GM13977 (cell line): ENCODE data around the gene PRSS50.

Experiments used
- DNase-seq: peaks from one replicate; pipeline ENCODE4 v3.0.0; 2012; ENCODE audit warnings: low spot score
- CTCF ChIP-seq: IDR thresholded peaks from 2 replicates; pipeline ENCODE4 v1.5.1; 2012; ENCODE audit warnings: mild to moderate bottlenecking, control low read depth; ENCODE audit not compliant: insufficient read depth; ENCODE audit errors: extremely low read depth, missing control alignments
- in situ Hi-C: fragments of 300-500 bp; cut with MboI; formaldehyde crosslinking; loops from one replicate; pipeline ENCODE4 v1.12.0; 2022; ENCODE audit warnings: low sequenced_read_pairs, low pct_unique_long_range_greater_than_20kb, mixed read lengths, inconsistent platforms; ENCODE audit not compliant: unreplicated experiment

PRSS50 gene

GRCh38 chr3:46709721-46710120 lies 7.9 kb downstream of the PRSS50 start:
- no peak for TF ChIP-seq CTCF
- in situ Hi-C loops, result loop anchor here (10.0 kb wide), 2 partner anchors 185 to 655 kb away; no protein-coding TSS in a partner anchor
- no peak for DNase-seq

- TF ChIP-seq CTCF, result no peak
- in situ Hi-C loops, result no loop called here
- DNase-seq, result no peak
These were observed 8.5 kb downstream of the PRSS50 start for GRCh38 chr3:46709157-46709654.

DNA sequence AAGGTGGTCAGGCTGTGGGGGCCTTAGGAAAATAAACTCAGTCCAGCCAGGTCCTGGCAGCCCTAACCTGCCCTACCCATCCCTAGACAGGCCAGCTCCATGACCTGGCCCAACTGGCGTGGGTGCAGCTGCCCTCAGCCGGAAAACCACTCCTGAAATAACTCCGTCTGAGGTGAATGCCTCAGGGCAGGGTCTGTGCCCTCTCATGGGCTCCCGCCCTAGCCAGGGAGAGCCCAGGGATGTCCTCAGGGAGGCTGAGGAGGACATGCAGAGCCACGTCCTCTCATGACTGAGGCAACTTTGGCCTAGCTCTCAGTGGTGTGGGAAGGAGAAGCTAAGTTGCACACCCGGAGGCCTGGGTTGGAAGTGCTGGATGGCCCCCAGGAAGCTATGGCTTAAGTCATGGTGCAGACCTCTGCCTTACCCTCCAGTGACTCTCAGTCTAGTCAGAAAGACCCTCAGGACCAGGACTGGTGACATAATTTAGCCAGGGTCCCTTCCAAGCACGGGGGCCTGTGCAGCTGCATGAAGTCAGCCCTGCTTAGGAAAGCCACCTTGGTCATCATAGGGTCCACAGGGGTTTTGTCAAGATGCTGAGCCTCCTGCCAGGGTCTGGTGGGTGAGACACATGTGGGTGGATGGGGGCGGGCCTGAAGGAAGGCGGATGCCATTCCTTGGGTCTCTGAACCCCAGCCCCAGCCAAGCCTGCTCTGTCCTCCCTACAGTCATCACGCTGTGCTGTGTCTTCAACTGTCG lies 9.1 kb downstream of the PRSS50 start:
- TF ChIP-seq CTCF, result no peak
- DNase-seq, result no peak
- in situ Hi-C loops, result no loop called here

DNA sequence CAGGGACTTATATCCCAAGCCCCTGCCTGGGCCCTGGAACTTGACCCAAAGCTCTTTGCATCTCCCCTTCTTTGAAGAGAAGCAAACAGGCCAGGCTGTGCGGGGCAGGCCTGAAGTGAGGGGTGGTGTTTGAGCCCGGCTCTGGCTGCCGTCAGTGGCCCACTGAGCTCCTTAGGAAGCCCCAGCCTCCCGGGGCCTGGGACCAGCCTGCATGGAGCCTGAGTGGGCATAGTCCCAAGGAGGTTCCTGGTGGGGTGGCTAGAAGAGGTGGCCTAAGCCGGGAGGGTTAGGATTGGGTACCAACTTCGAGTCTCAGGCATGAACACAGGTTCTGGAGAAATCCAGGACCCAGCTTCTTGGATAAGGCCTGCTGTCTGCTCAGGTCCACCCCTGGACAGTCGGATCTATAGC lies 10.1 kb downstream of the PRSS50 start:
- DNase-seq, result no peak
- TF ChIP-seq CTCF, result no peak
- in situ Hi-C loops, result no loop called here

DNA sequence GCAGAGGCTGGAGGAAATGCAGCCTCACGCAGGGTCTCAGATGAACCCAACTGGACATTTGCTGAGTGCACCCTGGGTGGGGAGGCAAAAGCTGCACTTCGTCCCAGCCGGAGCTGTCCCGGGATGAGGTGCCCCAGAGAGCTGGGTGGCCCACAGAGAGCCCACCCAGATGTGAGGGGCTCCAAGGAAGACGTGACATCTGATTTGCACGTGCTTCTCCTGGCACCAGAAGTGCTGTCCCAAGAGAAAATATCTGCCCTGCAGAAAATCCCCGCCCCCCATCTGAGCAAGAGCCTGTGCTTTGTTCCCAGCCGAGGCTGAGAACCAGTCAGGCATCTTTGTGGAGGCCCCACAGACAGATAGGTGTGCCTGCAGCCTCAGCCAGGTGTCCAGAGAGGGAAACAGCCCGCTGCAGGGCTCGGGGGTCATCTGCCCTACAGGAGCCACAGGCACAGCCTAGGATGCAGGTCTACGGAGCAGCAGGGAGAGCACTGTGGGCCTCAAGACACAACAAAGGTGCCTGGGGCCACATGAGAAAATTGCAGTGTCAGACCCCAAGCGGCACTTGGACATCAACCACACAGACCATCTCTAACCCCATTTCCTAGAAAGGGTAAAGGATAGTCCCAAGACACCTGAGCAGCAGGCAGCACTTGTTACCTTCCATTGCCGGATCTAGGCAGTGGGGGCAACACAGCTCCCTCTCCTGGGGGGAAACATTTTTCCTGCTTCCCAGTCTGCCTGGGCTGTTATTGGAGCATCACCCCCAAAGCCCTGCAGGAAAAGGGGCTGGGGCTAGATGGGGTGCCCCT lies 10.7 kb downstream of the PRSS50 start:
- in situ Hi-C loops, result no loop called here
- TF ChIP-seq CTCF, result no peak
- DNase-seq, result no peak

DNA sequence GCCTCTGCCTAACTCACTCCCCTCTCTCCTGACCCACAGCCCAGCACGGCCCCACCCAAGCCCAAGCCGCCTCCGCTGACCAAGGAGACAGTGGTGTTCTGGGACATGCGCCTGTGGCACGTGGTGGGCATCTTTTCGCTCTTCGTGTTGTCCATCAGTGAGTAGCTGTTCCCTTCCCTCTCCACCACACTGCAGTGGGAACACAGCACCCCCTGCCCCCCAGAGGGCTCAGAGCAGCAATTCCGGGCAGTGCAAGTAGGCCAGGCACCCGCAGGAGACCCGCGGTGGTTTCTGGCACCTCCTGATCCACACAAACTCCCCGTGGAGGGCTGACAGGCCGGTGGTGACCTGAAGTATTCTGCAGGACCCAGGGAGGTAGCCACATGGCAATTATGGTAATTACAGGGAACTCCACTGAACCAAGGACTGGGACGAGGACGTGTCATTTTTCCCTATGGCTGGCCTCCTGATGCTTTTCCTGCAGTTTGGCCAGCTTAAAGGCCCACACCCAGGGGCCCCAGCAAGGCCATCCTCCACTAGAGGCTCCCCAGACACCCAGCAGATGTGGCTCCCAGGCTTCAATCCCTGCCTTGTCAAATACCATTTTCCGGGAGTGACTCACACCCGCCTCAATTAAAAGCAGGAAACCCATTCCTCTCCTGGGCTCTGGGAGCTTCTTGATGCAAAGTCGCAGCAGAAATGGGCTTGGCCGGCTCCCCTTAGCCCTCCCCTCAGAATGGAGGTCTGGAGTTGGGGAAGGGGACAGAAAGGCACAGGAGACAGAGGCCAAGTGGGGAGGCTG lies 11.7 kb downstream of the PRSS50 start:
- no peak for DNase-seq
- no peak for TF ChIP-seq CTCF
- in situ Hi-C loops, result no loop called here
